SKM-1 treated with dmso at 0.1 percent for 144 hours (cell line): ENCODE results near the gene PDE6D.

ENCODE experiments used
- DNase-seq: peaks from one replicate; lab custom pipeline; 2025; ENCODE audit not compliant: unreplicated experiment; lab: John Stamatoyannopoulos, UW

Gene PDE6D

DNA sequence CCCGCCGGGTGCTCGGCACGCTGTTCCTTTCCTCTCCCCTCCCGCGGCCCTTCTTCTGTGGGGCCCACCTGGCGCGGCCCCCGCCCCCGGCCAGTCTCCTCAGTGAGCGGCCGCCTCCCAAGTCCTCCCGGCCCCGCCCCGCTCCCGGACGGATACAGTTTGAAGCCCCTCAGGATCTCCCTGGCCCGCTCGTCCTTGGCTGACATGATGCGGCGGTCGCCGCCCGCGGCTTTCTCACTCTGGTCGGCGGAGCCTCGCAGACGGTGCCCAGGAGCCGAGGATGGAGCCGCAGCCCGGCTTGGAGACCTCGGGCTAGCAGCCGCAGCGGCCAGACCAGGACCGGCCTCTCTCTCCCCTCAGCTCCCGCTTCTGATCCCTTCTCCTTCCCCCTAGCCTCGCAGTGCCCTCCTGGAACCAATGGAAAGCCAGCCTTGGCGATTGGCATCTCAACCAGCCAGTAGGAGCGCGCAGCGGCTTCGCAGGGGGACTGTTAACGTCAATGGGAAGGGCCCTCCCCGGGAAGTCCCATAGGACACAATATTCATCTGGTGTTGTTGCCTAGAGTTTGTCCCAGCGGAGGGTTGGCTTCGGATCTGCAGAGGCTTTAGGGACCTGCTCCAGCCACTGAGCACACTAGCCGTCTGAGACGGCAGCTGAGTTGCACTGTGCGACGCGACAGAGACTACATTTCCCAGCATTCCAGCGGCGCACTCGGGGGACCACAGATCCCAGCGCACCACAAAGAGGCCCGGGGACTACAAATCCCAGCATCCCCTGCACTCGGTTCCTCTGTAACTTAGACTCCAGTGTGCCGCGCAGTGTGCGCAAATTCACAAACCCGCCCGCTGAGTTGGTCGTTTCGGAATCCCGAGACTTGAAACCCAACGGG is at the start of gene PDE6D:
PDE6D (minus strand) TSS at position 374 of the 889 bp plus-strand sequence; CDS start at position 206, 168 bp downstream.
- peak; percentile 94 for DNase-seq

DNA sequence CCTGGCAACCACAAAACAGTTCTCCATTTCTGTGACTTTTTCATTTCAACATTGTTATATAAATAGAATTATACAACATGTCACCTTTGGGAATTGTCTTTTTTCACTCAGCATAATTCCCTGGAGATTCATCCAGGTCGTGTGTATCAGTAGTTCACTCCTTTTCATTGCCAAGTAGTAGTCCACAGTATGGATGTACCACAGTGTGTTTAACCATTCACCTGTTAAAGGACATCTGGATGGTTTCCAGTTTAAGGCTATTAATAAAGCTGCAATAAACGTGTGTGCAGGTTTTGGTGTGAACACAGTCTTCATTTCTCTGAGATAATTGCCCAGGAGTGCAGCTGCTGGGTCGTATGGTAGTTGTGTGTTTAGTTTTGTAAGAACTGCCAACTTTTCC is 40.8 kb upstream of the PDE6D start:
- no peak for DNase-seq

DNA sequence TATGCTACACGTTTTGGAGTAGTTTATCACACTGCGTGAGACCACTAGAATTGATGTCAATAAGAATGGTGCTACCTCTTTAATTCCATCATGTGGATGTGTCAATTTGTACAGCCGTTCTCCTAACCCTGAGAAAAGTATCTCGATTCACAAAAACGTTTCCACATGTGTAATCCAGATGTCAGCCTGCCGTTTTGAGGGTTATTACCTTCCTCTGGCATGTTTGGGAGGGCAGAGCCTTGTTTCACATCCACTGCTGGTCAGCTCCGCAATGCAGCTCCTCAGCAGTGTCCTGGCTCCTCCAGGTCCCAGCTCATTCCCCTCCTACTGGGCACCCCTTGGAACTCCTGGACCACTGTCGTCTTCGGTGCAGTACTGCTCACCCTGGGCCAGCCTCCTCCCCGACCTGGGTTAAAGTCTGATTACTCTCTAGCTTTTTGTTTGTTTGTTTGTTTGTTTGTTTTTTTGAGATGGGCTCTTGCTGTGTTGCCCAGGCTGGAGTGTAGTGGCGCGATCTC is 39.8 kb upstream of the PDE6D start:
- no peak for DNase-seq

DNA sequence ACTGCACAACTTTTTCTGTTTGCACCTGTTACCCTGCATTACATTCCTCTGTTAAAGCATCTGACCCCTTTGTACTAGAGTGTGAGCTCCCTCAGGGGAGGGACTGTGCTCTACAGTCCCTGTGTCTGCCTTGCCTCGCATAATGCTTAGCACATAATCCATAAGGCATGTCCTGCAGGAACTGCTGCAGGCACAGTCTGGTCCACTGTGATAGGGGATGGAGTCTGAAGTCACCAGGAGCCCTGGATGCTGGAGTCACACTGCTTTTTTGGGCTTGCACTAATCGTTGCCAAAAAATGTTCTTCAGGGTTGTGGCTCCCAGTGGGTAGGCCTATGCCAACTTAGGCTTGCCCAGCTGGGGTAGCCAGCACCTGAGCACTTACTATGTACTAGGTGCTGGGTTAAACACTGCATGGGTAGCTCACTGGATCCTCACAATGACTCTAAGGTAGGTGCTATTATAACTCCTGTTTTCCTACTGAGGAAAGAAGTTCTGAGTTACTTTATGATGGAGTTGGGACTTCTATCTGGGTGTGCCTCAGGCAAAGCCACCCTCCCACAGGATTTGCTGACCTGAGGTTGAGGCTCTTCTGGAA is 38.5 kb upstream of the PDE6D start:
- no peak for DNase-seq

DNA sequence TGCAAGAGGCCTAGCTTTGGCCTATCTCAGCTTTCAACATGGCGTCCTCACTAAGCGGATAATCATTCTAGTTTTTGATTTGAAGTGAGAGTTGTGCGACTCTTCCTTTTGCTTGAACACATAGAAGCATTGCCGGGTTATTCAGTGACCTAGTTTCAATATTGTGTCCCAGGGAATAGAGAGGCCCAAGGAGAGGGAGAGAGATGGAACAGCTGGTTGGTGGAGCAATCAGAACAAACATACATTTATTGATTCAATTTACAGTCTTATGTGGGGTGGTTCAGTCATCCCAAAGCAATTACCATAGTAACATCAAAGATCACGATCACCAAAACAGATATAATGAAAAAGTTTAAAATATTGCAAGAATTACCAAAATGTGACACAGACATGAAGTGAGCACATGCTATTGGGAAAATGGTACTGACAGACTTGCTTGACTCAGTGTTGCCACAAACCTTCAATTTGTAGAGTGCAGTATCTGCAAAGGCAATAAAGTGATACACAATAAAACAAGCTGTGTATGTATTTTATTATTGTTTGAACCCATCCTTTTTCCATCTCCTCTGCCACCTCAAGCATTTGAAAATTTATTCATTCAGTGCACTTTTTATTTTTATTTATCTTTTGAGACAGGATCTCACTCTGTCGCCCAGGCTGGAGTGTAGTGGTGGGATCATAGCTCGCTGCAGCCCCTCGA is 35.4 kb upstream of the PDE6D start:
- DNase-seq: no peak

DNA sequence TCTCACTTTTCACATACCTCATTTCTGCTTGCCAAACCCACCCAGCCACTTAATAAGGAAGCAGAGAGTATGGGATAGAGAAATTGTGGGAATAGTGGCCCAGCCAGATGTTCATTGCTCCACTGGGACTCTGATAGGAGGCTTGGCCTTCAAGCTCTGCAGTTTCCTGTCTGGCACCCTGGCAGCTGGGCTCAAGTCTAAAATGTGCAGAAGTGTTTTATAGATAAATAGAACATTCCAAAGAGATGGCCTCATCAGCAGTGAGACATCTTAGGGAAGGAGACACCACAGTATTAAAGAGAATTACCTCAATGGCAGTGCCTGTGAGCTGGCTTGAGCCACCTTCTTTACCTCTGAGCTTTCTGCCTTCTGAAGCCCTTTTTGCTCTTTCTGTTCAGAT is 29.8 kb upstream of the PDE6D start:
- DNase-seq: no peak

DNA sequence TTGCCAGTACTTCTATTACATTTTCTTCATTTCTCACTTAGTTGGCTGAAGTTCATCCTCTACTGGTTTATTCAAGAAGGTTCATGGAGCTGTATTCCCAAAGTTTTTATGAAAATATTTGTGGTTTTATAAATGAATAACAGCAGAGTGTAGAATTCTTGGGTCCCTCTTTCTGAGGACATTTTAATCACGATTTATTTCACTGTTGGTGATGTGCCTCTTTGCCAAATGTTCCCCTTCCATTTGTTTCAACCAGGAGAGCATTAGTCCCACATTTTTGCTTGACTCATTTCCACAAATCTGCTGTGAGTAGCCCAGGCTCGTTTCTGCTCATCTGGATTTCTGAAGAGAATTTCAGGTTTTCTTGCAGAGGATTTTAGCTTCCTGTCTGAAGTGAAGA is 25.9 kb upstream of the PDE6D start:
- DNase-seq: no peak

DNA sequence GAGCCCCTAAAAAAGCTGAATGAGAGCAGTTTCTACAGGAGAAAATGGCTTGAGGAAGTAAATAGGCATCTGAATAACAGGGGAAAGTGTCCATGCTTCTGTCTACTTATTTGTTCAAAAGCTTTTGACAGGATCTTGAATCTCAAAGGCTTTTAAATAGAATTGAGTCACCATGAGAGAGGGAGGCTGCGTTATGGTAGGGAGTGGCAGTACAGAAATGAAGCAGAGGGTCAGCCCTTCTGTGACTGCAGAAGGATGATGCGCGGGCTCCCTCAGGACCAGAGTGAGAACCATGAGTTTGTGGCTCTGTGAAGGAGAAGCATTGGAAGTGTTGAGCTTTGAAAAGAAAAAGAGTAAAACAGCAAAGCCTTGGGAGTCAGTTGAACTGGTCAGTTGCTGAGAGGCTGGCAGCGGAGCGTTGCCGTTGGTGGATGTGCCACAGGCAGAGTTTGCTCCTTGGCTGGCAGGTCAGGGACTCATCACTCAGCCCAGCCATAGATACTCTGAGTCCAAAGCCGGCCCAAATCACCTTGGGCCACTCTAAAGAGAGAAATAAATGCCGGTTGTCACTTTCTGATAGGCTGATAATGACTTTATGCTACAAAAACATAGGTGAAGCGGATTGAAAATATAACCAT is 22.5 kb upstream of the PDE6D start:
- no peak for DNase-seq

DNA sequence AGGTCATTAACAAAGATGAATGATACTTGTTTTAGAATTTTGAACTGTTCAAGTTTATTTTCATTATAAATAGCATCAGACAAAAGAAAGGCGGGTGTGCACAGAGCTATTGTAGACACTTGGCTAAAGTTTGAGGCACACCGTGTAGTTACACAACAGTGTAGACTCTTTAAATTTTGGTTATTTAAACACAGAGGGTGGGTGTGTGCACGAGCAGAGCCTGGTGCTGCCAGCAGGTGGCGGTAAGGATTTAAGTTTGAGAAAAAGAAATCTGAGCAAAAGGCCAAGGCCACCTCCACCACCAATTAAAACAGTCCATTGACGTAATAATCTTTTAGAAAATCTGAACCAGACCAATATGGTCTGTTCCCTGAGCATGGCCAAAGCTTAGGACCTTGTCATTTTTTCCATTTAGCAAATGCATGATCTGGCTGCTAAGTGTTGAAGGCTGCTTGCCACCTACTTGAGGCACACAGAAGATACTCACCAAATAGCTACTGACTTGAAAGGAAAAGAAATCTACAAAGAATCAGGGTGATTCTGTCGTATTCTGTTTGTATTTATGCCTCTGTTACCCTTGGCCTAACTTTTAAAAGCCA is 19.5 kb upstream of the PDE6D start:
- peak; percentile 55 for DNase-seq

DNA sequence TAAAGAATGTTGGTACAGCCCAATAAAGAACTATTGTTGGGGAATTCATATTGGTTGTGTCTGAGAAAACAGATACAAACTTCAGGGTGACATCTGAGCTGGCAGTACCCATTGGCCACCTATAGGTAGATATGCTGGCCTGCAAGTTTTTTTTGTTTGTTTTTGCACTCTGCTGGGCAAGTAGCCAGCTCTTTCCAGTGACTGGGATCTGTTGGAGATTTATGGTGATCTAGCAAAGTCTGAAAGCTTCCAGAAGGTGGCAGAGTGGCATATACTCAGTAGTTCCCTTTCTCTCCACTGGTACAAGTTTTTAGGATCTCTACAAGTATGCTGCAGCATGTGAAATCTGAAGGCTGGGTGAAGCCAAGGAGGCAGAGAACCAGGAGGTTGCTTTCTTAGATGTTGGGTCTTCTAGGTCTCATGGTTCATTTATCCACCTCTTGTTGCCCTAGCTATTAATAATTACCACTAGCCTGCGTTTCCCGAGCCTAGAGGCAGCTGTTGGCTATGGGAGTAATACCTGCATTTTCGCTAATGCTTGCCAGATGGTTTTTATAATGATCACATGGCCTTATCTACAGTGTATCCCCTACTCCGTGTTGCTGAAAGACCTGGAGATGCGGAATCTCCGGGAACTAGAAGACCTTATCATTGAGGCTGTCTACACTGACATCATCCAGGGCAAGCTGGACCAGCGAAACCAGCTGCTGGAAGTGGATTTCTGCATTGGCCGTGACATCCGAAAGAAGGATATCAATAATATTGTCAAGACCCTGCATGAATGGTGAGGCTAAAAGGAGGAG is 14.6 kb upstream of the PDE6D start:
- DNase-seq: peak; percentile 13

DNA sequence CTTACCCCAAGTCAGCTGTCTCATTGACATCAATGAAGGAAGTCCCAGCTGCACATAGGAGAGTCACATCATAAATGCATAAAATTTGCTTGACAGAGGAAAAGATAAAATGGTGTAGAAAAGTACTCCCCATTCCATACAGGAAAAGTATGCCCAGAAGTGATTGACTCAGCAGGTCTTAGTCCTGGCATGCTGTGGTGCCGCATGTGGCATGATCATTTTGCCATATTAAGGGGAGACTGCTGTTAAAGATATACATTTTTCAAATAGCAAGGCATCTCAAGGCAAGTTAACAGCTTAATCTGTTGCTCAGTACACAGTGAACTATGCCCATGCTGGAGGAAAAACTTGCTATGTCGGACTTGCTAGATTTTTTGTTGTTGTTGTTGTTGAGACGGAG is 13.3 kb upstream of the PDE6D start:
- no peak for DNase-seq

DNA sequence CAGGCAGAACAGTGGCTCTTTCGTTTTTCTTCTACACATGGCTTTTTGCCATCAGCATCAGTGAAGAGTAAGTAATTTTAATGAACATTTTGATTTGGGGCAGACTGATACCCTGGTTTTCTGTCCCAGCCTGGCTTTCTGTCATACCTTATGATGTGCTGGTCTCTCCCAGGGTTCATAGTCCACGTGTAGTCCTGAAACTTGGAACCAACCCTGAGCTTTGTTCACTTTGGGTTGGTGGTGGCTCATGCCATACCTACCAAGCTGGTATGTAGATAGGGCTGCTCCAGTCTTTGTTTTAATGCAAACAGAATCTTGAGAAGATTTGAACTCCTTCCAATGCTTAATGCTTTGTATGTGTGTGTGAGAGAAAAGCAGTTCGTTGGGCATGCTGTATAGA is 10.0 kb upstream of the PDE6D start:
- no peak for DNase-seq

DNA sequence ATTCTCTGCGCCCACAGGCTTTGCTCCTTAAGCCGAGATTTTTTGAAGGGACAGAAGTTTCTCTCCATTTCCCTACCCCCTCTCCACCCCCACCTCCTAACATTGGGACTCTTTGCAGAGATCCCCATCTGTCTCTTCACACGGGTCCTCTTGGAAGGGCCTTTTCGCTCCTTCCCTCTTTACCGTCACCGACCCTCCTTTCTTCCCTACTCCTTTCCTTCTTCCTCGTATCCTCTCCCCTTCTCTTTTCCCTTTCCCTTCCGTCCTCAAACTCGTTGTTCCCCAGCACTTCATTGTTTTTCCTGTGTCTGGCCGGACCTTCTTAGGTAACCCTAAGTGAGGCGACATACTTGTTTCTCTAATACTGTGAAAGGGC is 5.8 kb upstream of the PDE6D start:
- no peak for DNase-seq

DNA sequence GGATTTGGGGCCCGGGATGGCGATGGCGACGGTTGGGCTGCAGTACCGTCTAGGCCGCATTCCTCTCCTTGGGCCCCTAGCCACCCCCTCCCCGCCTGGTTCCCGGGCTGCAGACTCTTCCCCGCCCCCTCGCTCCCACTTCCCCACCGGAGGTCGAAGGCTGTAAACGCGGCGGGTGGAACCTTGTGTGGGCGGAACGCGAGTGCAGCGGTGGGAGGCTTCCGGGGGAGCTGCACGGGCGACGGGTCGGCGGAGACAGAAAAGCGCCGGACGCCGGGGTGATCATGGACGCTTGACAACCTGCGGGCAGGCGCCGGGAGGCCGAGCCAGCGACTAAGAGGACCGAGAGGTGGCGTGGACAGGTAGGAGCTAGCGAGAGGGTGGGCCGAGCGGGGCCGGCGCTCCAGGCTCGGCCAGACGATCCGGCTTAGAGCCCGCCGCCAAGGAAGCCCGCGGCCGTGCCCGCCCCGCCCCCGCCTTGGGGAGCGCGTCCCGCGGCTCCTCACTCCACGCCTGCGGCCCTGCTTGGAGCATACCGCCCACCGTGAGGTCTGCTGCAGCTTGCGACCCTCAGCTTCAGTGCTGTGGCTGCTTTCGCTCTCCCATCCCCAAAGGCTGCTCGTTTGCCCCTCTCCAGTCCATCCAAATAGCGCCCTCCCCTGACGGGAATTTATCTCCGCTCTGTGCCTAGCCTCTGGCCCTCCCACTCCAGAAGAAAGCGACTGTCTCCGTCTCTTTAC is 5.3 kb upstream of the PDE6D start, which contains the start of gene COPS7B:
COPS7B (plus strand) TSS at position 269 of the 740 bp plus-strand sequence. CDS start 2,126 bp downstream, outside the sequence.
- DNase-seq: peak; percentile 79

DNA sequence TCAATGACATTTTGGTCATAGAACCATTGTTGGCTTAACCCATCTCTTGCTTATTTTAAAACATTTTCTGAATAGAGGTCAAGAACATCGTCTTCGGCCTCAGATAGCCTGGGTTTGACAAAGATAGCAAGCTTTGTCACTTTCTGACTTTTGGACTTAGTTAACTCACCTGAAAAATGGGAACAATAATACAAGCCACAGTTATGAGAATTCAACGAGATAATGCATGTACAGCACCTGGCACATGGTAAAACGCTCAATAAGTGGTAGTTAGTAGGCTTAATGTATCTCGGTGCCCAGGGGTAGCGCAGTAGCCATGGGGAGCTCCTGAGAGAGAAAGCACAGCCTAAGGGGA is 4.7 kb upstream of the PDE6D start:
- no peak for DNase-seq

DNA sequence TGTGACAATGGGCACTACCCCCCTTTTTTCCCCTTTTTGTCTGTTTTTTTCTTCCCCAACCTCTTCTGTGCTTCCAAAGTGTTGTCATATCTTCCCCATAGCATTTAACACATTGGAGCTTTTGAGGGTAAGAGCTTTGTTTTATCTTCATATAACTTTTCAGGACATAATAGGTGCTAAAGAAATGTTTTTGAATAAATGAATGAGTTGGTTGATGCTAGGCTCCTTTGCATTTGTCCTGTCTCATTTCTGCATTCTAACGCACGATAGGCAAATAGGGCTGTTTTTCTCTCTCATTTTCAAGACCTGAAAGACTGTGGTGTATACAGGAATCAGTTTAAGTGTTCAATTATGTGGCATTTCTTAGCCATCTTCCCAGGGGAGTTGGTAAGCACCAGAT is 4.3 kb upstream of the PDE6D start:
- DNase-seq: no peak

DNA sequence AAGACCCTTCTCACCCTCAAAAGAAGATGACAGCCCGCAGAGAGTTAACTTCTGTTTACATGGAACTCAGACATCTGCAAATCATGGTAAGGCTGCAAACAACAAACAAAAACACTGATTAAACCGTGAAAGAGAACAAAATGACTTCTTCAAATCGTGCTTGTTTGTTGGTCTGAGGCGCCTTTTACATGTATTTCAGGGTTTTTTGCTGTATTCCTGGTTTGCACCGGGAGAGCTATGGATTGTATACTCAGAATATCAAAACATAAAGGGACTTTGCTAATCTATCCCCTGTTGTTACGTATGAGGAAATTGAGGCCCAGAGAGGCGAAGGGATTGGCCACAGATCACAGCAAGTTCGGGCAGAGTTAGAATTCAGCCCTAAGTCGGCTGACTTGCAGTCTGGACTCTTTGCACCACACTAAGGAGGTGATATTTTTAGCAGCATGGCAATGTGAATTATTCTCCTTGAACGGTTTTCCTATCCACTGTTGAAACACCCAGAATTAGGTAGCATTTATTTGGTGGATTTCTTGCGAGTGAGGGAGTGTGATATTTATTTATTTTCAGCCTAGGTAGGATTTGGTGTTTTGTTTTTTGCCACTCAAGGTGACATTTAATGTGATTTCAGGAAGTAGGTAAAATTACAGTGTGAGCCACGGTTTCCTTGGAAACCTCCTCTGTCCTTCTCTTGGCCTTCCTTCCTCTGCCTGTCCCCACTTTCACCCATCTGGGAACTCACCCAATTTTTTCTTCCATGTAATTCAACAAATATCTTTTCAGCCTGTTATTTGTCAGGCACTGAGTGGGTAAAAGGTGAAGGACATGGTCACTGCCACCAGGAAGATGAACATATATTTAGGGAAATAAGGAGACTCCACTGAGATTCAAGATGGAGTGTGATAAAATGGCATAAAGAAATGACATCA is 980 bp upstream of the PDE6D start:
- peak; percentile 30 for DNase-seq
